PC-9 (cell line): Measurements from ENCODE around the gene OR4D2. TPM values are rescaled to one million over a fixed set of nuclear protein-coding genes. Genes with fewer than 3 reads are reported as not detected.

Experiments
- BruUV-seq: library from RNA; stranded (reverse); fragments of 400-500 nt; replicated peaks from 2 replicates; lab custom pipeline; 2021; lab: Mats Ljungman, UMichigan
- CTCF ChIA-PET: fragments of 300-600 bp; sonication (Branson Sonifier 250); formaldehyde crosslinking; loops from one replicate; lab custom pipeline; 2022; ENCODE audit warnings: antibody characterized with exemption; lab: Charles Lee
- POLR2A ChIA-PET: fragments of 300-600 bp; sonication (Branson Sonifier 250); formaldehyde crosslinking; loops from one replicate; lab custom pipeline; 2022; ENCODE audit warnings: antibody characterized with exemption; ENCODE audit not compliant: unreplicated experiment; lab: Charles Lee
- DNase-seq, 2 experiments: peaks; one replicate each; pipeline versions ENCODE4 v3.0.0 to v3.0.0-alpha.2; 2015 to 2022; ENCODE audit warnings: mixed read lengths in 1 of 2
- H2AFZ ChIP-seq: fragments of 200-600 bp; sonication (generic); 2 replicates; pipeline ENCODE4 v1.8.1; 2017; ENCODE audit warnings: antibody characterized with exemption
- H3F3A ChIP-seq: fragments of 200-600 bp; sonication (generic); 2 replicates; pipeline ENCODE4 v1.8.1; 2017; ENCODE audit warnings: antibody characterized with exemption, mild to moderate bottlenecking, low read depth; ENCODE audit not compliant: insufficient read depth
- H3K27ac ChIP-seq: fragments of 200-600 bp; sonication (generic); 2 replicates; pipeline ENCODE4 v1.6.1; 2016; ENCODE audit warnings: mixed run types
- H3K27me3 ChIP-seq: fragments of 200-600 bp; sonication (generic); 2 replicates; pipeline ENCODE4 v1.6.1; 2016; ENCODE audit warnings: low read depth, mixed run types; ENCODE audit not compliant: insufficient read depth
- H3K36me3 ChIP-seq: fragments of 200-600 bp; sonication (generic); 2 replicates; pipeline ENCODE4 v1.6.1; 2016; ENCODE audit warnings: low read depth, mixed run types
- H3K4me1 ChIP-seq: fragments of 200-600 bp; sonication (generic); replicated peaks from 2 replicates; pipeline ENCODE4 v1.6.1; 2016; ENCODE audit warnings: mixed run types; ENCODE audit not compliant: insufficient read depth
- H3K4me2 ChIP-seq: fragments of 200-600 bp; sonication (generic); 2 replicates; pipeline ENCODE4 v1.6.1; 2017; ENCODE audit warnings: mixed run types
- H3K4me3 ChIP-seq: fragments of 200-600 bp; sonication (generic); 2 replicates; pipeline ENCODE4 v1.6.1; 2016; ENCODE audit warnings: mixed run types
- H3K79me2 ChIP-seq: fragments of 200-600 bp; sonication (generic); 2 replicates; pipeline ENCODE4 v1.6.1; 2017; ENCODE audit warnings: low read depth, mixed run types
- H3K9me2 ChIP-seq: fragments of 200-600 bp; sonication (generic); 2 replicates; pipeline ENCODE4 v1.8.1; 2017; ENCODE audit warnings: mild to moderate bottlenecking; ENCODE audit not compliant: insufficient read depth
- H3K9me3 ChIP-seq: fragments of 200-600 bp; sonication (generic); 2 replicates; pipeline ENCODE4 v1.8.1; 2016; ENCODE audit warnings: low read depth; ENCODE audit not compliant: insufficient read depth
- H4K20me1 ChIP-seq: fragments of 200-600 bp; sonication (generic); 2 replicates; pipeline ENCODE4 v1.8.1; 2017; ENCODE audit not compliant: insufficient read depth
- EZH2 ChIP-seq: fragments of 200-600 bp; sonication (generic); IDR thresholded peaks from 2 replicates; pipeline ENCODE4 v1.8.0; 2017; ENCODE audit warnings: antibody characterized with exemption, low read depth
- intact Hi-C: fragments of 100-400 bp; cut with micrococcal nuclease; formaldehyde crosslinking; loops from one replicate; pipeline ENCODE4 v1.10.0; 2022; ENCODE audit not compliant: unreplicated experiment
- total RNA-seq: library from RNA; stranded (reverse); gene quantifications from 2 replicates; pipeline ENCODE4 v1.2.3, GENCODE V29; 2021
- TF ChIP-seq, protein P1 (sequence below): fragments of 200-600 bp; sonication (generic); conservative IDR thresholded peaks from 2 replicates; pipeline ENCODE4 v1.6.1; 2017; ENCODE audit warnings: mixed run types, antibody characterized with exemption, mild to moderate bottlenecking, moderate library complexity

OR4D2 gene
- total RNA-seq, 1 experiment from 2014 or later: not detected

DNA sequence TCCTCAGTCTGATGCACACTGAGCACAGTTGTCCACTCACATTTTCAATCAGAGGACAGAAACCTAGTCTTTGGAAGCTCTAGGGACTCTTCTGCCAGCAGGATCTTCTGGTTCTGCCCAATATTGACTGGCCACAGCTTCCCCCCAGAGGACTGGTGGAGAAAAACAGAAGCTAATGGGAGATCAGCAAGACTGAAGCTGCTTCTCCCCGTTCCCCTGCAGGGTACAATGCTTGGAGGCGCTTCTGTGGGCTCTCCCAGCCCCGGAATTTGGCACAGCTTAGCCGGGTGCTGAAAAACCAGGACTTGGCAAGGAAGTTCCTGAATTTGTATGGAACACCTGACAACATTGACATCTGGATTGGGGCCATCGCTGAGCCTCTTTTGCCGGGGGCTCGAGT, 36.1 kb downstream of the OR4D2 start:
- TF ChIP-seq EZH2: no peak
- TF ChIP-seq, protein P1, sequence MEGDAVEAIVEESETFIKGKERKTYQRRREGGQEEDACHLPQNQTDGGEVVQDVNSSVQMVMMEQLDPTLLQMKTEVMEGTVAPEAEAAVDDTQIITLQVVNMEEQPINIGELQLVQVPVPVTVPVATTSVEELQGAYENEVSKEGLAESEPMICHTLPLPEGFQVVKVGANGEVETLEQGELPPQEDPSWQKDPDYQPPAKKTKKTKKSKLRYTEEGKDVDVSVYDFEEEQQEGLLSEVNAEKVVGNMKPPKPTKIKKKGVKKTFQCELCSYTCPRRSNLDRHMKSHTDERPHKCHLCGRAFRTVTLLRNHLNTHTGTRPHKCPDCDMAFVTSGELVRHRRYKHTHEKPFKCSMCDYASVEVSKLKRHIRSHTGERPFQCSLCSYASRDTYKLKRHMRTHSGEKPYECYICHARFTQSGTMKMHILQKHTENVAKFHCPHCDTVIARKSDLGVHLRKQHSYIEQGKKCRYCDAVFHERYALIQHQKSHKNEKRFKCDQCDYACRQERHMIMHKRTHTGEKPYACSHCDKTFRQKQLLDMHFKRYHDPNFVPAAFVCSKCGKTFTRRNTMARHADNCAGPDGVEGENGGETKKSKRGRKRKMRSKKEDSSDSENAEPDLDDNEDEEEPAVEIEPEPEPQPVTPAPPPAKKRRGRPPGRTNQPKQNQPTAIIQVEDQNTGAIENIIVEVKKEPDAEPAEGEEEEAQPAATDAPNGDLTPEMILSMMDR: no peak
- no TSS peak for BruUV-seq
- Histone ChIP-seq H3K9me2 (no peaks in the 10 kb centered on the region), H4K20me1 (no peaks in the 10 kb centered on the region), H3K36me3 (no peaks in the 10 kb centered on the region), H3K4me1 (no peaks in the 10 kb centered on the region), H3K27me3 (peaks cover 33% of the 10 kb centered on the region), H3K27ac (no peak overlapping the region), H3F3A (no peaks in the 10 kb centered on the region), H3K4me3 (no peak overlapping the region), H3K79me2 (no peaks in the 10 kb centered on the region), H3K9me3 (no peaks in the 10 kb centered on the region), H2AFZ (no peak overlapping the region), H3K4me2 (no peak overlapping the region)
- intact Hi-C loops: no loop called here
- CTCF ChIA-PET: no interaction called here
- POLR2A ChIA-PET: interaction anchor here (0.7 kb wide), 1 partner anchor 1558 kb away, joined by 3 read pairs; no protein-coding TSS in a partner anchor
- DNase-seq: no peak

DNA sequence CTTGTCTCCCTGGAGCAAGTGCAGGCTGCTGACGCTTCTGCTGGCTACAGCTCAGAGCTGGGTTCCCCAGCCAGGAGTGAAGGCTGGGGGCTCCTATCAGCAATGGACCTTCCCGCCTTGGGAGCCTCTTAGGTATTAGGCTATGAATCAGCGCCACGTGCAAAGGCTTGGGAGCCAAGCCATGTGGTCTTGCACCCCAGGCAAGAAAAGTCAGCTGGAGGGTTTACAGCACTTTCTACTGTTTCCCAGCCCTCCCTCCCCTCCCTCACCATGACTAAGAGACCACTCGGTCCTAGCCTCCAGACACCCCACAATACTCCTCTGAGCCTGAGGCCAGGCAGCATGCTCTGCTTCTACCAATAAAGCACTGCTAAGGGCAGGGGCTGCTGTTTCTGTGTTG, 38.0 kb downstream of the OR4D2 start:
- Histone ChIP-seq H4K20me1 (no peaks in the 10 kb centered on the region), H3K4me2 (no peak overlapping the region), H3K9me2 (no peaks in the 10 kb centered on the region), H3K79me2 (no peaks in the 10 kb centered on the region), H3K27ac (no peak overlapping the region), H3F3A (no peaks in the 10 kb centered on the region), H2AFZ (no peak overlapping the region), H3K4me3 (no peak overlapping the region), H3K9me3 (no peaks in the 10 kb centered on the region), H3K36me3 (no peaks in the 10 kb centered on the region), H3K27me3 (peaks cover 13% of the 10 kb centered on the region), H3K4me1 (no peaks in the 10 kb centered on the region)
- TF ChIP-seq, protein P1: no peak
- TF ChIP-seq EZH2: no peak
- BruUV-seq: no TSS peak
- ChIA-PET CTCF (no interaction called here), POLR2A (no interaction called here)
- DNase-seq: no peak
- intact Hi-C loops: no loop called here

DNA sequence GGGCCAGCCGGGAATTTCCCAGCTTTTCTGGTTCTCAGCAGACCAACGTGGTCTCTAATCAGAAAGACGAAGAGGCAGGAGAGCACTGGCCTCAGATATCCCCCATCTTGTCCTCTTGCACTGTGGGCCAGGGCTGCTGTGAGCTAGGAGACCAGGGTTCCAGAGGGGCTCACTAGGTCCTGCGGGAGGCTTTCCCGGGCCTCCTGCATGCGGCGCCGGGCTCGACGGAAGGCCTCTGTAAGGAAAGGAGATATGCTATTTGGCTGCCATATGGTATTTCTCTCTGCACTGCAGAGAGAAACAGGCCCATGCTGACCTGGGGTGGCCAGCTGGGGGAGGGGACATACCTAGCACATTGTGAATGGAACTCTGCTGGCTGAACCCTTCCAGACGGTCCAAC, 39.2 kb downstream of the OR4D2 start:
- Histone ChIP-seq H3K4me2 (no peak overlapping the region), H4K20me1 (no peaks in the 10 kb centered on the region), H3K27me3 (peaks cover 5% of the 10 kb centered on the region; the same call in 1 of the 2 replicates), H3K9me3 (no peaks in the 10 kb centered on the region), H3K36me3 (no peaks in the 10 kb centered on the region), H2AFZ (no peak overlapping the region), H3K4me1 (no peaks in the 10 kb centered on the region), H3F3A (no peaks in the 10 kb centered on the region), H3K79me2 (no peaks in the 10 kb centered on the region), H3K27ac (no peak overlapping the region), H3K9me2 (no peaks in the 10 kb centered on the region), H3K4me3 (no peak overlapping the region)
- TF ChIP-seq, protein P1: no peak
- TF ChIP-seq EZH2: no peak
- intact Hi-C loops: no loop called here
- DNase-seq: no peak
- CTCF ChIA-PET: no interaction called here
- POLR2A ChIA-PET: no interaction called here
- no TSS peak for BruUV-seq
